Uterus (tissue), 4 donors: ENCODE measurements around the gene ROBO2. TPM values are rescaled to one million over a fixed set of nuclear protein-coding genes. Genes with fewer than 3 reads are reported as not detected.

Experiments
- DNase-seq, 2 donors: peaks; one replicate each; pipeline ENCODE4 v3.0.0-alpha.2; 2019 to 2020
- H3K27ac ChIP-seq, 2 donors: fragments of 200-600 bp; sonication (generic); 1 replicate in 1 of 2; 2 replicates in 1 of 2; pipeline ENCODE4 v1.5.1; 2016 to 2018
- H3K27me3 ChIP-seq, 2 donors: fragments of 200-600 bp; sonication (generic); one replicate each; pipeline ENCODE4 v1.5.1; 2018 to 2019; ENCODE audit warnings: control low read depth in 1 of 2
- H3K36me3 ChIP-seq, 2 donors: fragments of 200-600 bp; sonication (generic); one replicate each; pipeline ENCODE4 v1.5.1; 2019; ENCODE audit warnings: control low read depth in 1 of 2
- H3K4me1 ChIP-seq, 2 donors: fragments of 200-600 bp; sonication (generic); one replicate each; pipeline ENCODE4 v1.5.1; 2018 to 2019; ENCODE audit warnings: control low read depth in 1 of 2
- H3K4me3 ChIP-seq, 2 donors: fragments of 200-600 bp; sonication (generic); 1 replicate in 1 of 2; 2 replicates in 1 of 2; pipeline ENCODE4 v1.5.1; 2018 to 2019; ENCODE audit warnings: mild to moderate bottlenecking in 1 of 2
- H3K9me3 ChIP-seq, 2 donors: fragments of 200-600 bp; sonication (generic); one replicate each; pipeline ENCODE4 v1.5.1; 2019; ENCODE audit warnings: control low read depth in 1 of 2
- POLR2A ChIP-seq, 2 donors: fragments of 450-650 bp; IDR thresholded peaks; one replicate each; pipeline ENCODE4 v1.6.1; 2016; ENCODE audit warnings: antibody characterized with exemption in 2 of 2, mild to moderate bottlenecking in 1 of 2, moderate library complexity in 1 of 2
- intact Hi-C: fragments of 100-400 bp; cut with DNase I; formaldehyde crosslinking; loops from one replicate; pipeline ENCODE4 v1.15.1; 2023; ENCODE audit warnings: low total_unique reads
- total RNA-seq, 4 donors: library from RNA; depleted of rRNA in 3 of 4; stranded (reverse); fragments of >200 nt in 3 of 4; gene quantifications; one replicate each; pipeline versions ENCODE4 v1.1.0 to v1.2.4, GENCODE V29; 2014 to 2023
- TF ChIP-seq, protein P1 (sequence below), 4 experiments: fragments of 200-600 bp in 2 of 4; fragments of 450-650 bp in 2 of 4; sonication (generic) in 2 of 4; IDR thresholded peaks; one replicate each; pipeline ENCODE4 v1.5.1; 2016 to 2019; ENCODE audit warnings: antibody characterized with exemption in 4 of 4, mild to moderate bottlenecking in 2 of 4, moderate library complexity in 1 of 4
- donor health status: DM: yes; HTN: yes; CAD: no.

ROBO2 gene
- total RNA-seq, 4 donors from 2014 or later, result 0.26 to 51.3 (median 0.49) TPM; not detected in 1

DNA sequence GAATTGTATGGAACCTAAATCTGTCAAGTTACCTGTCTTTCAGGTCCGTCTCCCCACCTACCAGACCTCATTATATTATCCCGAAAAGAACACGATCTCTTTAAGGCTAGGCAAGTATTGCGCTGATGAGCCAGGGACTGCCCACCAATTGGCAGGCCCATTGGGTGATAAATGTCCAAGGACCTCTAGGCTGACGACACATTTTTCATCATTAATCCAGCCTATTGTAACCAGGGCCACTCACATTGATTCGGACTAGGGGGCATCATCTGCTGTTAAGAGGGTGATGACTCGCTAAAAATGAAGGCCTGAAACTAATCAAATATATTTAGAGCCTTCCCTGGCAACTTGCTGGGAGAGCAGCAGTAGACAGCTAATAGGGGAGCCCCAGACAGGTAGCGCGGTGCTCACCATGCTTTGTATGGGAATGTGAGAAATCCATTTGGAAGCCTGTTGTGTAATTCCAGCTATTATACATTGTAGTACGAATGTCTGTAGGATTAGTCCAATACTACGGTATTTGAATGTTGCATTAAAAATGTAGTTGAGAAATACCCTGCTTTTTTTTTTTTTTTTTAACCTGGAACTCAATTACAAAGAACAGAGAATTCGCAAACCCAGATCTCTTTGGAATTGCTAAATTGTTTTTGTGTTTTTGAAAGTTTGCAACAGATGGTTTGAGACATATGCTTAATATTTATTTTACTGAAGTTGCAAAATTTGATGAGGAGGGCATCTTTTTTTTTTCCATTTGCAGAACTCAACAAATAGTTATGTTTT is 156.1 kb downstream of the ROBO2 start:
- no peak for DNase-seq
- no peaks in the 10 kb centered on the region for H3K4me1 ChIP-seq
- TF ChIP-seq, protein P1, sequence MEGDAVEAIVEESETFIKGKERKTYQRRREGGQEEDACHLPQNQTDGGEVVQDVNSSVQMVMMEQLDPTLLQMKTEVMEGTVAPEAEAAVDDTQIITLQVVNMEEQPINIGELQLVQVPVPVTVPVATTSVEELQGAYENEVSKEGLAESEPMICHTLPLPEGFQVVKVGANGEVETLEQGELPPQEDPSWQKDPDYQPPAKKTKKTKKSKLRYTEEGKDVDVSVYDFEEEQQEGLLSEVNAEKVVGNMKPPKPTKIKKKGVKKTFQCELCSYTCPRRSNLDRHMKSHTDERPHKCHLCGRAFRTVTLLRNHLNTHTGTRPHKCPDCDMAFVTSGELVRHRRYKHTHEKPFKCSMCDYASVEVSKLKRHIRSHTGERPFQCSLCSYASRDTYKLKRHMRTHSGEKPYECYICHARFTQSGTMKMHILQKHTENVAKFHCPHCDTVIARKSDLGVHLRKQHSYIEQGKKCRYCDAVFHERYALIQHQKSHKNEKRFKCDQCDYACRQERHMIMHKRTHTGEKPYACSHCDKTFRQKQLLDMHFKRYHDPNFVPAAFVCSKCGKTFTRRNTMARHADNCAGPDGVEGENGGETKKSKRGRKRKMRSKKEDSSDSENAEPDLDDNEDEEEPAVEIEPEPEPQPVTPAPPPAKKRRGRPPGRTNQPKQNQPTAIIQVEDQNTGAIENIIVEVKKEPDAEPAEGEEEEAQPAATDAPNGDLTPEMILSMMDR (IDR thresholded peaks at IDR 0.05), result no peak
- TF ChIP-seq POLR2A (IDR thresholded peaks at IDR 0.05), result no peak
- no peak overlapping the region for H3K27ac ChIP-seq
- no peak overlapping the region for H3K4me3 ChIP-seq
- H3K9me3 ChIP-seq, result no peaks in the 10 kb centered on the region
- no peaks in the 10 kb centered on the region for H3K36me3 ChIP-seq
- intact Hi-C loops, result no loop called here
- H3K27me3 ChIP-seq, result no peaks in the 10 kb centered on the region

DNA sequence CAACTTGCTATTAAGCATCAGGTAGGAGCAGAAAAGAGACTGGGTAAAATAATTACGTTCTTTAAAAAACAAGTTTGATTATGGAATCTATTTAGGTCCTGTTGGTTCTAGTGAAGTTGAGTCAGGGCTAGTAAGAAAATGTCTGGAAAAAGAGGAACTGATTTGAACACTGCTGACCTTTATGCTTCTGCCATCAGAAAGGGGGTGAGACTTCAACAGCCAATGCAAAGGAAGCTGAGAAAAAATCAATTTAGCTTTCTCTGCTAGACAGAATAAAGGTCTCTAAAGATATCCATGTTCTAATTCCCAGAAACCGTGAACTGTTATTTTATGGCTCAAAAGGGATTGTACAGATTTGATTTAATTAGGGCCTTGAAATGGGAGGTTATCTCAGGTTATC is 157.5 kb downstream of the ROBO2 start:
- no peaks in the 10 kb centered on the region for H3K27me3 ChIP-seq
- DNase-seq, result no peak
- H3K4me1 ChIP-seq, result no peaks in the 10 kb centered on the region
- no peaks in the 10 kb centered on the region for H3K36me3 ChIP-seq
- no peak overlapping the region for H3K27ac ChIP-seq
- intact Hi-C loops, result no loop called here
- TF ChIP-seq, protein P1 (IDR thresholded peaks at IDR 0.05), result no peak
- no peak for TF ChIP-seq POLR2A (IDR thresholded peaks at IDR 0.05)
- H3K4me3 ChIP-seq, result no peak overlapping the region
- H3K9me3 ChIP-seq, result no peaks in the 10 kb centered on the region

DNA sequence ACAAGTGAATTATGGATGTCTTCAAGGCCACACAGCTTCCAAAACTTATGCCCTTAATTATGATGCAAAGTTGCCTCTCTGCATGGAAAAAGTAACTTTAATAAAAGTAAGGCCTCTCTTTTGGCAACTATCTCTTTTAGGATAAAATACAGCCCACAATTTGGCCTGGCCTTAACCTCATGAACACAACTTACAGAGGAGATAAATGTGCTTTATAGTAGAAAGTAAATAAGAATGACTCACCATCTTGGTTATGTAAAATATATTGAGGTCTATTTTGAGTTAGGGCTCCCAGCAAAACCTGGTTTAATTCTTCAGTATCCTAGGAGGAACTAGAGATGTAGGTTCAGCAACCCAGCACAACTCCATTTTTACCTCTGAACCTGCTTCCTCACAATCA is 164.0 kb downstream of the ROBO2 start:
- Histone ChIP-seq H3K27me3 (no peaks in the 10 kb centered on the region), H3K27ac (no peak overlapping the region), H3K4me1 (no peaks in the 10 kb centered on the region), H3K9me3 (no peaks in the 10 kb centered on the region), H3K4me3 (no peak overlapping the region), H3K36me3 (no peaks in the 10 kb centered on the region)
- intact Hi-C loops, result no loop called here
- no peak for DNase-seq
- TF ChIP-seq POLR2A (IDR thresholded peaks at IDR 0.05), result no peak
- TF ChIP-seq, protein P1 (IDR thresholded peaks at IDR 0.05), result no peak

DNA sequence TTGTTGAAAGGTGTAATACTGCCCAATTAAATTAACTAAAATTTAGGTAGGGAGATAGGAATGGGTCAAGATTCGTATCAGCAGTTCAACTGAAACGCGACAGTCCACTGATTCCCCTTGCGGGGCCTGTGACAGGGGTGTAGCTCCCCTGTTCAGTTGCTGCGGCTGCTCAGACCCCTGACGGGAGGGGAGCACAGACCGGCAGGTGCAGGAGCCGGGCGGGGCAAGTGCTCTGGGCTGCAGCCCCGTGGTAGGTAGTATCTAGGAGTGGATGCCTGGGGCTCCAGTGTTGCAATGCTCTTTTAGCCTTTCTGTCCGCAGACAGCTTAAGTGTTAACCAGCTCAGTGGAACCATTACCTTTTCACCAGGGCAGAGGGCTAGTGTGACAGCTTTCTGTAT is 164.9 kb downstream of the ROBO2 start:
- H3K4me3 ChIP-seq, result no peak overlapping the region
- TF ChIP-seq, protein P1 (IDR thresholded peaks at IDR 0.05), result no peak
- no peak for TF ChIP-seq POLR2A (IDR thresholded peaks at IDR 0.05)
- H3K36me3 ChIP-seq, result no peaks in the 10 kb centered on the region
- no peaks in the 10 kb centered on the region for H3K4me1 ChIP-seq
- intact Hi-C loops, result no loop called here
- no peak for DNase-seq
- H3K27ac ChIP-seq, result no peak overlapping the region
- no peaks in the 10 kb centered on the region for H3K9me3 ChIP-seq
- no peaks in the 10 kb centered on the region for H3K27me3 ChIP-seq

DNA sequence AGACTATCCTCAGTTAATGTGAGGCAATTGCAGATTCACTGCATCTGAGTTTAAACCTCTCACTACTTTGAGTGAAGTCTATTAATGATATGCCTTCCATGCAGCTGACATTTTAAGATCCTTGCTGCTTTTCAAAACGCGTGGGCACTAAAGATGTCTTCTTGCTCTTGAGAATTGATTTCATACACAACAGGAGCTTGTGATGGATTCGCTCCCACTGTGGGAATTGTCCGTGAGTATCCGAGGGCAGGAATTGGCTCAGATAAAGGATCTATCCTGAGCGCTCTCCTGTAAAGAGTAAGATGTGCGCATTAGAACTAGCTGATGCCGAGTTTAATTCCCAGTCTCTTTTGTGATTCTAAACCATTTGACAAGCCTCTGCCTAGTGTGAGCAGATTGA is 167.9 kb downstream of the ROBO2 start:
- Histone ChIP-seq H3K4me1 (no peaks in the 10 kb centered on the region), H3K9me3 (no peaks in the 10 kb centered on the region), H3K27ac (no peak overlapping the region), H3K36me3 (no peaks in the 10 kb centered on the region), H3K27me3 (no peaks in the 10 kb centered on the region), H3K4me3 (no peak overlapping the region)
- TF ChIP-seq, protein P1 (IDR thresholded peaks at IDR 0.05), result no peak
- no peak for TF ChIP-seq POLR2A (IDR thresholded peaks at IDR 0.05)
- DNase-seq, result no peak
- intact Hi-C loops, result no loop called here
